Measurements from ENCODE around the gene CWC22.
"Not testable (repeated sequence)": the region's sequence is repeated elsewhere in the genome, so short reads cannot be mapped to it uniquely, and the experiment has no call there.

The CWC22 gene

DNA sequence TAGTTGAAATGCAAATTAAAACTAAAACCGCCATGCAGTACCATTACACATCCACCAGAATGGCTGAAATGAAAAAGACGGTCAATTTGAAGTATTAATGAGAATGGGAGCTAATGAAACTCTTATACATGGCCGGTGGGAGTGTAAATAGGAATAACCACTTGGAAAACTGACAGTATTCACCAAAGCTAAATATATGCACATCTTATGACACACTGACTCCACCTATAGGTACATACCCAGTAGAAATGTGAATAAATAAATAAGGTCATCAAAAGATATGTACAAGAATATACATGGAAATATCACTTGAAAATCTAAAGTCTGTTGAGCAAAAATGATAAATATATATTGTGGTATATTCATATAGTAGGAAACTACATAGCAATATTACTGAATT, 57.7 kb downstream of the CWC22 start:
- no peak for DNase-seq

DNA sequence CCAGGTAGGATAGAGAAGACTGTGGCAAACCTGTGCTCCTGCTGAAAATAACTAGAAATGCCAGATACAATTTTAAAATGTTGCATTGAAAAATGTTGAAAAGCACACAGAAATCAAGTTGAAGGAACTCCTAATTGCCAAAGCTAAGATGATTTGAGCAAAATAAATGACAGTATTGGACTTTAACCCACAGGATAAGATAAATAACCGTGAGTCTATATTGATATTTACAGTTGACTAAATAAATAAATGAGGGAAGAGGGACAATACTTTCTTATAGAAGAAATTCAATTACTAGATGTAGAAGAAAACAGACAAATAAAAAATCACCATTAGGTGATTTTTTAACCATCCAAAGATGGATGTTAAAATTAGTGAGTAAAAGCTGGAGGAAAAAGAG, 59.0 kb downstream of the CWC22 start:
- DNase-seq, result no peak

DNA sequence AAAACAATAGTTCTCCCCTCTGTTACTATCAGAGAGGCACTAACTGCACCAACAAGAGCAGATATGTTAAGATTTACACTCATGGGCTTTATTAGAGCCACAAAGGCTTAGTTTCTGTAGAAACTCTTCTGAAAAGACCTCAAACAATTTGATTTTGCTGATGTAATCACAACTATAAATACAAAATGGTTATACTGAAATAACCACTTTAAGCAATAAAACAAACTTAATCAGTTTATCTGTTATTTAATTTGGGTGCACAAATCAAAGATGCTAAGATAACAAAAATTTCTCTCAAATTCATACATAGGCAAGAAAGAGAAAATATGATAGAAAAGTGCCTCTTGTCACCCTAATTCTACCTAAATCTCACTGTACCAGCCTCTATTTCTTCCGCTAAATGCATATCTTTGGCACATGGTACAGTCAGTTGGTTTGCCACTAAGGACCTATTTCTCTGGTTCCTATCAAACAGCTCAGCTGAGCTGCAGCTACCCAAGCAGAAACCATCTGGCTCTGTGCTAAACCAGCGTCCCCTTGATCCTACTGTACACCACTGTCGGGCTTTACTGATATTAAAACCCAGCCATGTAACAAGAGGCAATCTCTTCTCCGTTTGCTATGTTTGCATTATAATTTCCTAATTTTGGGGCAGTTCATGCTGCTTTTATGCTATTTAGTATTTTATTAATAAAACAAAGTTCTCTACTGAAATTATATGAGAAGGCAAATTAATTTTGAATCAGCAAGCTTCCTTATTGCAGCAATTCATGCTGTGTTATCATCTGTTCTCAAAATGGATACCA, 60.1 kb downstream of the CWC22 start:
- no peak for DNase-seq

DNA sequence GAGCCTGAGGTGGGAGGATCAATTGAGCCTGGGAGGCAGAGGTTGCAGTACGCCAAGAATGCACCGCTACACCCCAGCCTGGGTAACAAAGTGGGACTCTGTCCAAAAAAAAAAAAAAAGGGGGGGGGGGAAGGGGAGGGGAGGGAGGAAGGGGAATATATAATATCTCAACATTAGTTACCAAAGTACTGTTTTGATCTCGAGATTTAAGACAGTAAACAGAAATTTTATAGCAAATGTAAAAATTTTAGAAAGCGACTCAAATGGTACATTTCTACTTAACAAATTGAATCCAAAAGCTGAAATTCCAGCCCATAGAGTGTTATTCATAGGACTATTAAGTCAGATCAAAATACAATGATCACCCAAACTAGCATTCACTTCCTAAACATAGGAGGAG, 60.8 kb downstream of the CWC22 start:
- DNase-seq, result no peak

DNA sequence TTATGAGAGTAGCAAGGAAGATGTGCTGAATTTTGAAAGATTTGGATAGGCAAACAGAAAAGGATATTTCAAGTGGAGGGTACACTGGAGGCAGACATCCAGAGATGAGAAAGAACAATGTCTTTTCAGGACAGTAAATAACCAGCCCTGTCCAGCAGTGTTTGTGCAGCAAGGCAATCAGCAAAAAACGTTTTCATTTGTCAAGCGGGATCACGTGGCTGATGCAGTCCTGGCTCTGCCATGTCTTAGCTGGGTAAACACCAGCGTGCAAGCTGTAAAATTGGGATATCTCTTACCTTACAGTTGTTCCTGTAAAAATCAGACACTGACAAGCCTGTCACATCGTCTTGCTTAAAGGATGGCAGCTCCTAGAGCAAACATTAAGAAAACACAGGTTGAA, 67.8 kb downstream of the CWC22 start:
- no peak for DNase-seq

DNA sequence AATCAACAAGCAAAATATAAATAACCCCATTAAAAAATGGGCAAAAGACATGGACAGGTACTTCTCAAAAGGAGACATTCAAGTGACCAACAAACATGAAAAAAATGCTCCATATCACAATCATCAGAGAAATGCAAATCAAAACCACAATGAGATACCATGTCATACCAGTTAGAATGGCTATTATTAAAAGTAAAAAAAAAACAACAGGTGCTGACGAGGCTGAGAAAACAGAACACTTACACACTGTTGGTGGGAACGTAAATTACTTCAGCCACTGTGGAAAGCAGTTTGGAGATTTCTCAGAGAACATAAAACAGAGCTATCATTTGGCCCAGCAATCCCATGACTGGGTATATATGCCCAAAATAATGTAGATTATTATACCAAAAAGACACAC, 69.1 kb downstream of the CWC22 start:
- DNase-seq, result no peak

DNA sequence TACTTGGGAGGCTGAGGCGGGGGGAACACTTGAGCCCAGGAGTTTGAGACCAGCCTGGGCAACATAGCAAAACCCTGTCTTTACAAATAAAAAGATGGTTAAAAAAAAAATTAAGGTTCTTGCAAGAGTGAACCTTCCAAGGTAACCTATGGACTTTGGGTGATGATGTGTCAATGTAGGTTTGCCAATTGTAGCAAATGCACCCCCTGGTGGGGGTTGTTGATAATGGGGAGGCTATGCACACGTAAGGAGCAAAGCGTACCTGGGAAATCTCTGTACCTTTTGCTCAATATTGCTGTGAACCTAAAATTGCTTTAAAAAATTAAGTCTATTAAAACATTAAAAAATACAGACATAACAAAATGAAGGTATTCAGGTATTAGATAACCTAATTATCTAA, 70.4 kb downstream of the CWC22 start:
- no peak for DNase-seq

DNA sequence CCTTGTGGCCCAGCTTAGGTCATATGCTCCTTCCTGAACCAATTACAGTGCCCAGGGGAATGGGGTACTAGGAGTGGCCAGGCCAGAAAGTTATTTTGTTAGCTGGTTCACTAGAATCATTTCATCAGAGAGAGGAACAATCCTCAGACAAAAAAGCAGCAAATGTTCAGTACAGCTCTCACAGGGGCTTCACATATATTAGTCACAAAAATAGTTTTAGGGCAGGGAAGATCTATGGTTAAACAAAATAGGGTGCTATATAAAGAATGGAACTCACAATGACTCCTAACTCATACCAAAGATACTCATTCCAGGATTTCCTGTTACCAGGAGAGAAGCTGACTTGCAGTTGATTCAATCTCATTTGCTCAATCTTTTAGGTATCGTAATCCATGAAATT, 71.0 kb downstream of the CWC22 start:
- no peak for DNase-seq

DNA sequence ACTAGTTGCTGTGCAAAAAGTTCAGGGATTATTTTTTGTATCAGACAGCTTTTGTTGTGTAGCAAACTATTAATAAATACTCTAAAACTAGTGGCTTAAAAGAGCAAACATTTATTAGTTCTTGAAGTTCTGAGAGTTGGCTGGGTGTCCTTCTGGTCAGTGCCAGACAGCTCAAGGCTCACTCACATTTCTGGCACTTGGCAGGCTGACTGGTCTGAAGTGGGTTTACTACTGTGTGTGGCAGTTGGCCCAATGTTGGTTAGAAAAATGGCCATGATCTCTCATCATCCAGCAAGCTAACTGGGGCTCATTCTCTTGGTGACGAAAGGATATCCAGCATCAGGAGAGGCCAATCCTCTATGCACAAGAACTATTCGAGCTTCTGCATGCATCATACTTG, 74.3 kb downstream of the CWC22 start:
- no peak for DNase-seq

DNA sequence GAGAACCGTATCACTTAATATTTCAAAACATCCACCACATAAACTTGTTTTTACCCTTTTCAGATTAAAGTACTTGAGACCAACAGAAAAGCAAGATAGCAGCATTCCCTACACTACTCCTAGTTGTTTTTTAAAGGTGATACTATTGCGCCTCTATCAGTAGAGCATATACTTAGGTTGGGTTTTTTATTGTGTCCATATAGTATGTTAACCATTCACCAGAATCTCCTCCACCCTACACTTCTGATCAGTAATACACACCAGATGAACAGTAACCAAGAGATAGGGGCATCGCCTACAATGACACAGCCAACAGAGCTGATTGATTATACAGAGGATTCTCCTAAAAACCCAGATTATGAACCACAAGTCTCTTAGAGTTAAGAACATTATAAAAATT, 75.6 kb downstream of the CWC22 start:
- no peak for DNase-seq

DNA sequence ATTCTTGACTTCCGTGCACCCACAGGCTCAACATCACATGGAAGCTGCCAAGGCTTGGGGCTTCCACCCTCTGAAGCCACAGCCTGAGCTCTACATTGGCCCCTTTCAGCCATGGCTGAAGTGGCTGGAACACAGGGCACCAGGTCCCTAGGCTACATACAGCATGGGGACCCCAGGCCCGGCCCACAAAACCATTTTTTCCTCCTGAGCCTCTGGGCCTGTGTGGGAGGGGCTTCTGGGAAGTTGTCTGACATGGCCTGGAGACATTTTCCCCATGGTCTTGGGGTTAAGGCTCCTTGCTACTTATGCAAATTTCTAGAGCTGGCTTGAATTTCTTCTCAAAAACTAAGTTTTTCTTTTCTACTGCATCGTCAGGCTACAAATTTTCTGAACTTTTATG, 77.1 kb downstream of the CWC22 start:
- DNase-seq, result not testable (repeated sequence)

DNA sequence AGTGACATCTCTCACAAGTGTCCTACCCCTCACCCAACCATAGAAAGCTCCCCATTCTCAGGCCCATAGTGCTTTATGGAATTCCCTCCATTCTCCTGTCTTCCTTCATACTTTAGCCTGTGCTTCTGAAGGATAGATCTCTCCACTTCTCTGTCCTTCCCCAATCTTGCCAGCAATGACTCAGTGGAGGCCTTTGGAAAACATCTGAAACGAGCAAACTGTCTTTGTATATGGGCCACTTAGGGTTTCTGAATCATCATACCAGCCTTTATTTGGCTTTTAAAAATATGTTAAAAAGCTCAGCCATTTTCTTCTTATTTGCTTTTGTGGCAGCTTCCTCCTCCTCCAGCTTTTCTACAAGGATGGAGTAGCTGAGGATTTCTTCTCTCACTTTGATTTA, 80.1 kb downstream of the CWC22 start:
- no peak for DNase-seq

DNA sequence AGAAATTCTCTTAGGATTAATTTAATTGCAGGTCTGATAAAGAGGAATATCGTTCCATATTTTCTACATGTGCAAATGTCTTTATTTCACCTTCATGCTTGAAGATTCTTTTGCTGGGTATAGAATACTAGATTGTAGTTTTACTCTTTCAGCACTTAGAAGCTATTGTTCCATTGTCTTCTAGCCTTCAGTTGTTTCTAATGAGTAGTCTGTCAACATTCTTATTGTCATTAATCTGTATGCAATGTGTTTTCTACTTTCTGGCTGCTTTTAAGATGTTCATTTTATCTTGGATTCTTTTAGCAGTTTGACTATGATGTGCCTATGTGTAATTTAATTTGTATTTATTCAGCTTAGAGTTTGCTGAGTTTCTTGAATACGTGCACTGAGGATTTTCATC, 81.4 kb downstream of the CWC22 start:
- no peak for DNase-seq

DNA sequence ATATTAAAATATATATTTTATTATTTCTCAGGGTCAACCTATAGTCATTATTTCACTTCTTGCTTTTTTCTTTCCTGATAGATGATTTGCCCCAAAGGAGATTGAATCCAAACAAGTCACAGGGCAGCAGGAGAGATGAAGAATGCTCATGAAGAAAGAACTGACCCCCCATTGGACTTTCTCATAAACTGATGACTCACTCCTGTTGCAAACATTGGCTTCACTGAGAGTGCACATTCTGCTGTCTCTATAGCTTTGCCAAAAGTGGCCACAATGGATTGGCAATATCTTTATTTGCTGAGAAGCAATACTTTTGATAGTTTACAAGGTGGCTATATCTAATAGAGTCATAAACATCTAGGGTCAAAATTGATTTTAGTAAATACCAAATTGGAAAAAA, 89.8 kb downstream of the CWC22 start:
- DNase-seq, result no peak

DNA sequence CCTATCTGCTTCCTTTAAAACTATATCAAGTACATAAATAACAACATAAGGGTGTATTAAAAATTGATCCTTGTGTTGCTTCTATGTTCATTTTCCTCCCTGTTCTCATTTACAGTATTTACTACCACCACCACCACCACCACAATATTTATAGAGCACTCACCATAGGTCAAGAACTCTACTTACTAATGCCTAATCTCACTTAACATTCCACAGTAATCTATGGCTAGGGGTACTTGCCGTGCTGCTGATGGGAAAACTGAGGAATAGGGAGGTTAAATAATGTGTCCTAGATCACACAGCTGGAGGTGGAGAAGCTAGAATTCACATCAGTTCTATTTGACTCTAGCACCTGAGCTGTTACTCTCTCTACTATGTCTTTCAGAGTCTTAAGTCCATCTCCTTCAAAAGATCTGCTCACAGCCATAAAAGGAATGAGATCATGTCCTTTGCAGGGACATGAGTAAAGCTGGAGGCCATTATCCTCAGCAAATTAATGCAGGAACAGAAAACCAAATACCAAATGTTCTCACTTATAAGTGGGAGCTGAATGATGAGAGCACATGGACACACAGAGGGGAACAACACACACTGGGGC, 91.6 kb downstream of the CWC22 start:
- no peak for DNase-seq

DNA sequence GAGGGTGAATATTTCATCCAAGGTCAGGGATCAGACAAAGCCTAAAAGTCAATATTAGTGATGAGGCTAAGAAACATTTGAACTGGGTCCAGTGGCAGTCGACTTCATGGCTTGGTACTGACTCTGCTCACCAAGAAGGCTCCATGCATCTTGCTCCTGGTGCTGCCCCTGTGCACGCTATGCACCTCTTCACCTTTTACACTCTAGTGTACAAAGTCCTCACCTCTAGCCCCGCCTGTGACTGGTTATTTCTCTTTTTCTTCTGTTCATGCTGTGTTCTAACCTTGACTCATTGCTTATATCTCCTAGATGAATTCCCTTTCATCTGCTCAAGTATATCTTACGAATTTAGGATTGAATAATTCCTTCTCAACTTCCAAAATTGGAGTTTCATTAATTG, 93.3 kb downstream of the CWC22 start:
- no peak for DNase-seq

DNA sequence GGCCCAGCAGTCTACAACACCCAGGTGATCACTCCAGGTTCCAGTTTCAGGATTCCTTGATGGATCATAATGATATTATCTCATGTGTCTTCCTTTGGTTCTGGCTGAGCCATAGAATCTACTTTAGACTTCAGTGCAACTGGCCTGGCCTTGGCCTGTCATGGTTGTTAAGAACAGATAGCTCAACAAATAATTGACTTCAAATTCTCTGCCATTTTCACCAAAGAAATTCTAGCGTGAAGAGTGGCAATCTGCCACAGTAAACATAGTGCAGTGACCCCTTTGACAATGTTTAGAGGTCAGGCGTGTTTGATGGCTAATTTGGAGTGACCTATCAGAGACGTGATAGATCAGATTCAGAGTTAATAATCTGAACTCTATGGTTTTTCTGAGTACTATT, 95.5 kb downstream of the CWC22 start:
- DNase-seq, result no peak

DNA sequence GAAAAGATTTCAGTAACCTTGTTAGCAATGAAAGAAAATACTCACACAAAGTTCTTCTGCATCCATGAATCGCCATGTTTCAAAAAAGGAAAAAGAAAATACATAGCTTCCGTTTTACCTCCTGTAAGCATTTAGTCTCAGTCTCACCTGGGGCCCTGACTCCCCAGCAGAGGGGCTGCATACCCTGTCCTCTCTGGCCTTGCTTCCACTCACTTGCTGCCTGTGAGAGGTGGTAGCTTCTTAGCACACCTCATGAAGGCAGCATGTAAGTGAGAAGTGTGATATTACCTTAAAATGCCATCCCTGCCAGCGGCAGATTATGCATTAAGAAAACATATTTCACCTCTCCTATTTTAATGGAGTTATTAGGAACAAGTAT, 96.4 kb downstream of the CWC22 start:
- no peak for DNase-seq

DNA sequence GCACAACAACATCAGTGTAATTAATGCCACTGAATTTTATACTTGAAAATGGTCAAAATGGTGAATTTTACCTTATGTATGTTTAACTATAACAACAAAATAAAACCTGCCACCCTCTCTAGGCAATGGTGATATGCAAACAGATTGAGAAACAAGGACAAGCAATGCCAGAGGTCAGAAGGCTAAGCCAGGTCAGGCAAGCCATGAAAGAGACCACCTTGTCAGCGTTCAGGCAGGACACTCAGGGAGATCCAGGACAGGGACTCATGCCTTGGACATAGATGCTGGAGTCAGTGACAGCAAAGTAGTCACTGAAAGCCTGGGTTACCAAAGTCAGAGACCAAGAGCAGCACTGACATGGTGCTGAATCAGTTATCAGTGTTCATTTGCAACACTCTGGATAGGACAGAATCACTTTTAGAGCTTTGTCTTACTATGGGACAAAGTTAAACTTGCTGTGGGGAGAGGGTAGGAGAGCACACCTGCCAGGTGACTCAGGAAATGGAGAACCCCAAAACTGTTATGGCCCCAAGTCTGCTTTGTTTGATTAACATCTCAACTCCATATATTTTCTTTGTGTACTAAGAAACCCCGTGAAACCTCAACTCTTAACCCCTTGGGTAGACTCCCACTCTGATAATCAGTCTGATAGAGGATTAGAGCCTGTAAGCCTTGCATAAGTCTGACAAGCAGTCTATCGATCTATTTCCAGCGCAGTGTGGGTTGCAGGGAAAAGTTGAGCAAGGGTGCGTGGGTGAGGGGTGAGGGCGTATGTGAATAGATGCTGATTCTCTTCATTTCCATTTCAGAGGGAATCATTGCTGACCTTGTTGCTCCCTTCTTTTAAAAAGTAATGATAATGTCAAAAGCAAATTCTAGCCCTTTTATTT, 97.0 kb downstream of the CWC22 start:
- DNase-seq, result no peak

DNA sequence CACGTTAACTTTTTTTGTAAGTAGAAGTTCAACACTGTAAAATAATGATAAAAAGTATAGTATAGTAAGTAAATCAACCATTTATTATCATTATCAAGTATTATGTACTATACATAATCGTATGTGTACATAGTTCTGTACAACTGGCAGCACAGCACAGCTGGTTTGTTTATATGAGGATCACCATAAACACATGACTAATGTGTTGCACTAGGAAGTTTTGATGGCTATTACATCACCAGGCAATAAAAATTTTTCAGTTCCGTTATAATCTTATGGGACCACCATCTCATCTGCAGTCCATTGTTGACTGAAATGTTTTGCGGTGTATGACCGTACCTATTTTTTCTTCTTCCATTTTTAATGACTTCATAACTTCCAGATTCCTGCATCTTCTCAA, 106.4 kb downstream of the CWC22 start:
- no peak for DNase-seq

DNA sequence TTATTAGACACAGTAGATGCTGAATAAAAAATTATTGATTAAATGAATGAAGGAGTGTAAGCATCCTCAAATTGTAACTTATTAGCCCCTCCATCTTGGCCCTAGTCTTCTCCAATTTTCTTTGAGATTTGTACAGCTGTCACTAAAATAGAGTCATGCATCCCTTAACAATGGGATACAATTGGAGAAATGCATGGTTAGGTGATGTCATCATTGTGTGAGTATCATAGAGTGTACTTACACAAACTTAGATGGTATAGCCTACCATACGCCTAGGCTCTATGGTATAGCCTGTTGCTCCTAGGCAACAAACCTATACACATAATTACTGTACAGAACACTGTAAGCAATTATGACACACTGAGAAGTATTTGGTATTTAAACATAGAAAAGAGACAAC, 107.4 kb downstream of the CWC22 start:
- no peak for DNase-seq

DNA sequence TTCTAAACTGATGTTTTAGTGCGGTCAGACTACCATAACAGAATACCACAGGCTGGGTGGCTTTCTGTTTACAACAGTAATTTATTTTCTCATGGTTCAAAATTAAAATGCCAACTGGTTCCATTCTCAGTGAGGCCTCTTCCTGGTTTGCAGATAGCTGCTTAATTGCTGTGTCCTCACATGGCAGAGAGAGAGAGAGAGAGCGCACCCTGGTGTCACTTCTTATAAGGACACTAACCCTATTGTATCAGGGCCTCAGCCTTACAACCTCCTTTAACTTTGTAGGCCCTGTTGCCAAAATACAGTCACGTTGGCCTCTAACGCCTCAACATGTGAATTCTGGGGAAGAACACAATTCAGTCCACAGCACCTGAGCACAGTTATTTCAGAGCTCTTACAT, 108.2 kb downstream of the CWC22 start:
- no peak for DNase-seq
